Islet of Langerhans (tissue), 1 donor: ENCODE measurements around the gene NUP43.
"Not testable (repeated sequence)": the region's sequence is repeated elsewhere in the genome, so short reads cannot be mapped to it uniquely, and the experiment has no call there.

ENCODE experiments used
- FAIRE-seq: peaks from one replicate; lab custom pipeline; 2011; peaks lifted over from hg19 to GRCh38; lab: Jason Lieb, UNC

NUP43 gene

DNA sequence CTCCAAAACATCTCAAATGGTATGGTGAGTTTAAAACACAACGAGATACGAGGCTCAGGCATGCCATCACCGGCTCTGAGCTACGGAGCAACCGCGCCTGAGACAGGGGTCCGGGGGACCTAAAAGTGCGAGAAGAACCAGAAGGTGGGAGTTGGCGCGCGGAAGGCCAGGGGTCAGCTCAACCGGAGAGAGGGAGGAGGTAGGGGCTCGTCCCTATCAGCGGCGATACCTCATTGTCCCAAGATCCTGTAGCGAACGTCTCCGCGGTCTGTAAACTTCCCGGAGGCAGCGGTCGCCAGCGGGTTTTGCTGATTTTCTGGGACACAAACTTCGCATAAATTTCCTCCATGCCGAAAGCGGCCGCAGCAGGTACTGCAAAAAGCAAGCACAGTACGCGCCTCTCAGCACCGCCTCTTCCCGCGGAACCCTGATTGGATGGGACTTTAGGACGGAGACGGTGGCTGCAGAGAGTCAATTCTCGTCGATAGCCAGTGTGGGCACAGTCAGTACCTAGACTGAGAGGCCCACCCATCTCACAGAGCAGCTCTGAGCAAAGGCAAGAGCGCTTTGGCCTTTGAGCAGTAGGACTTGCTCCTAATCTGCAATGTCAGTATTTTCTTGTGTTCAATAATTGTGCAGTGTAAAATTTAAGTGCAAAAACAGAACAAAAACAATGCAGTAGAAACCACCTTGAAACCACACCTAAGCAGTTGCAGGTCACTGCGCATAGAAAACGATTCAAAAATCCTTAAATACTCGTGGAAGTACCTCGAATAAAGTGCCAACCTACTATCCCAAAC is at the start of gene NUP43:
Gene NUP43, minus strand, starts transcription at position 383 of the 800 bp plus-strand sequence. Its CDS starts 34 bp downstream, at position 349.
- FAIRE-seq = no peak

DNA sequence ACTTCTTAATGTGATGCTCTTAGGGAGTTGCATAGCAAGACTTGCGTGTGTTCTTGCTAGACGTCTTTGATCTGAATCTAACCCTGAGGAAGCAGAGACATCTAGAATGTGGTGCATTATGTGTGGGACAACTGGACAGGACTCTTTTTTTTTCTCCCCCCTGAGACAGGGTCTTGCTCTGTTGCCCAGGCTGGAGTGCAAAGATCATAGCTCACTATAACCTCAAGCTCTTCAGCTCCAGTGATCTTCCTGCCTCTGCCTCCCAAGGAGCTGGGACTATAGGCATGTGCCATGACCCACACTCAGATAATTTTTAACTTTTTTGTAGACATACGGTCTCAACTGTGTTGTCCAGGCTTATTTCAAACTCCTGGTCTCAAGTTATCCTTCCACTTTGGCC is 37.2 kb upstream of the NUP43 start:
- FAIRE-seq = no peak

DNA sequence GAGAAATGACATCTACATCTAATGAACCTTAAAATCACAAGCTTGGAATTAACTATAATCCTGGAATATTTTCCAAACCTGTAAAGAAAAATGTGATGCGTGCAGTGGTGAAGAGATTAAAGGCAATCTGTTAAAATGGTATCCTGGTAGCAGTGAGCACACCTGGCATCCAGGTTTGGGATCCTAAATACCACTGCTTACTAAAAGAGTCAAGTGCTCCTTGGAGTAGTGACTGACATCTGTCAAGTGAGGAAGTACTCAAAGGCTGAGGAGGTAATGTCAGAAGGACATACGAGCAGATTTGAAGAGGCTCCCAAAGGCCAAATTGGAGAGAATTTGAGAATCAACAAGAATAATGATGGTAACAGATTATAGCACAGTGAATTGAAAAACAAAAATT is 36.0 kb upstream of the NUP43 start:
- no peak for FAIRE-seq

GRCh38 chr6:149781715-149782114 is 35.4 kb upstream of the NUP43 start:
- FAIRE-seq = no peak

- no peak for FAIRE-seq
Observed at GRCh38 chr6:149779644-149779963, 33.3 kb upstream of the NUP43 start.

- no peak for FAIRE-seq
Observed at GRCh38 chr6:149777624-149778023, 31.3 kb upstream of the NUP43 start.

DNA sequence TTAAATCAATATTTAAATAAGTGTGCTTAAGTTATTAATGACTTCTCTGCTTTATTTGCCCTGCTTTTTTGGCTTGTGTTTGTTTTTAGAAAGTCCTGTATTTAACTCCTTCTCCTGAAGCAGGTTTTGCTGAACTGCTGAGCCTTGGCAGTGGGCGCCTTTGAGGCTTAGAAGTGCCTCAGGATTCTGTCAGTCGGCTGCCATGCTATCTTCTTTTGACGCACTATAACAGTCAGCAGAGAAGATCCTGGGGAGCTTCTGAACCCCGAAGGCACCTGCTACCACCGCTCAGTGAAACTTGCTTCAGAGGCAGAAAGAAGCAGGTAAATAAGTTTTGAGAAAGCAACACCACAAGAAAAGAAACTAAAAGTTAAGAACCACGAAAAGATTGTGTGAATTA is 25.6 kb upstream of the NUP43 start:
- no peak for FAIRE-seq

- no peak for FAIRE-seq
Observed at GRCh38 chr6:149771185-149771584, 24.9 kb upstream of the NUP43 start.

DNA sequence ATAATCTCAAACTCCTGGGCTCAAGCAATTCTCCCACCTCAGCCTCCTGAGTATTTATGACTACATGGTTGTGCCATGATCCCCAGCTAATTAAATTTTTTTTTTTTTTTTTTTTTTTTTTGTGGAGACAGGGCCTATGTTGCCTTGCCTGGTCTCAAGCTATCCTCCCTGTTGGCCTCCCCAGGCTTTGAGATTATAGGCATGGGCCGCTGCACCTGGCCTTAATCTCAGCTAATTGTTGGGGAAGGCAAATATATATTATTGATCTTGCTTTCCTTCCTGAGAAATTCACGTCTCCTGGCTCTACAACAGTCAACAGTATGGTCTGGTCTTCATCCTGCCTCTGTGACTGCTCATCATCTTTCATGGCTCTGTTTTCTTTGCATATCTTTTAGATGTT is 23.3 kb upstream of the NUP43 start:
- no peak for FAIRE-seq

DNA sequence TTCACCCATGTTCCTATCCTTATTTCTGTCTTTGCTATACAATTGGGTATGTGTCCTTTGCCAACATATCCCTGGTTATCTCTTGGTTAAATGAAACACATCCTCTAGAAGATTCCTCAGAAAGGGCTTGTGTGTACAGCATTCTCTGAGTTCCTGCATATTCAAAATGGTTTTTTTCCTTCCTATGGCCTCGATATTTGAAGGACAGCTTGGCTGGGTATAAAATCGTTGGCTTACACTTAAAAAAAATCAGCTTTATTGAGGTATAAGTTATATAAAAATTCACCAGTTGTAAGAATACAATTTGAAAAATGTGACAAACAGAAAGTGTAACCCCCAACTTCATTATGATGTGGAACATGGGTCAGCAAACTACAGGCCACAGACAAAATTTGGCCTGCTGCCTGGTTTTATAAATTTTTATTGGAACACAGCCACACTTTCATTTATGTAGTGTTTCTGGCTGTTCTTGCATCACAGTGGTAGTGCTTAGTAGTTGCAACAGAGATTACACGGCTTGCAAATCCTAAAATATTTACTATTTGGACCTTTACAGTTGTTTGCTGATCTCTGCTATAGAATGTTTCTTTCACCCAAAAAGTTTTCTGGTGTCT is 19.9 kb upstream of the NUP43 start:
- no peak for FAIRE-seq

- no peak for FAIRE-seq
Observed at GRCh38 chr6:149763866-149764265, 17.5 kb upstream of the NUP43 start.

DNA sequence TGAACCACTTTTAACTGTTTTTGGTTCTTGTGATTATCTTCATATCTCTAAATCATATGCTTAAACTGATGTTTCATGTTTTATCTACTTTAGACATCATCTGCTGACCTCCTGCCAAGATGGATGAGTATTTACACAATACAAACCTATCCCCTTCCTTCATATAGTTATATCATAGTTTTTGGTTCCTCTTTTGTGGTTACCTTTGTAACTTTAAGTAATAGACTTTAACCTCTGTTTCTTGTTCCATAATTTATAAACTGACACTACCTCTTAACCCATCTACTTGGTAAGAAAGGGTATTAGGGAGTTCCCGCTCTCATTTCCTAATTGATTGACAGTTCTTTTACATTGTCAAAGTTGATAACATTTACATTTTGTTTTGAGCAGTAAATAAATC is 15.1 kb upstream of the NUP43 start:
- FAIRE-seq = no peak

- no peak for FAIRE-seq
Observed at GRCh38 chr6:149756261-149756636, 9.9 kb upstream of the NUP43 start.

- FAIRE-seq = no peak
Observed at GRCh38 chr6:149755300-149756260, 9.3 kb upstream of the NUP43 start.

- no peak for FAIRE-seq
Observed at GRCh38 chr6:149754548-149754947, 8.2 kb upstream of the NUP43 start.

DNA sequence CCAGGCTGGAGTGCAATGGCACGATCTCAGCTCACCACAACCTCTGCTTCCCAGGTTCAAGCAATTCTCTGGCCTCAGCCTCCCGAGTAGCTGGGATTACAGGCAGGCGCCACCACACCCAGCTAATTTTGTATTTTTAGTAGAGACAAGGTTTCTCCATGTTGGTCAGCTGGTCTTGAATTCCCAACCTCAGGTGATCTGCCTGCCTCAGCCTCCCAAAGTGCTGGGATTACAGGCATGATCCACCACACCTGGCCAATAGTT is 7.0 kb upstream of the NUP43 start:
- not testable (repeated sequence) for FAIRE-seq

DNA sequence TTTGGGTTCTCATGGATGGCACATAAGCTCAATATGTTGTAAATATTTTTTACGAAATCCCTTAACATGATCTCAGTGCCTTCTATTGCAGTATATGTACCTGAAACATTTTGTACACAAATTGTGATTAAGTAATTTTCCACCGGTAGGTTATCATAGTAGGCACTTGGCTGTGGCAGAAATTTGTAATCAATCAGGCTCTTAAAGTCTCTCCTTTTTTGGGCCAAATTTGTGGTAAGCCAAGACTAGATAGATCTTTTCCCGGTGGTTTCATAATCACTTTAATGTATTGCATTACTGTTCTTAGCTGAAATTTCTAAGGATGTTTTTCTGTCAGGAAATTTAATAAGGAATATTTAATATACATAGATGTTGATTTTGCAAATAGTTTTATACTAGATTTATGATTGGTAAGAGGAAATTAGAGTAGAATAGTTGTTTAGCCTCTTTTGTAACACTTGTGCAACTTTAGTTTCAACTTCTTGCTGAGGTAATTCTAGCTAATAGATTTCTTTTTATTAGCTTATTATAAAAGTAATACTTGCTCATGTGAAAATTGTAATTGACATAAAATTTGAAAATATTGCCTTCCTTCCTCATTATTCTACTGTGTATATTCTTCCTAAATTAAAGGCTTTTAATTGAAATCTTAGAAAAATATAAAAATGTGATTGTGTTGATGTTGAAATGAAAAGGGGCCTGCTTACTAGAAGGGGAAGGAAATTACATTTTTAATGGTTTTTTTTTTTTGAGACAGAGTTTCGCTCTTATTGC is 6.5 kb upstream of the NUP43 start:
- no peak for FAIRE-seq

GRCh38 chr6:149751920-149752319 is 5.6 kb upstream of the NUP43 start:
- not testable (repeated sequence) for FAIRE-seq

DNA sequence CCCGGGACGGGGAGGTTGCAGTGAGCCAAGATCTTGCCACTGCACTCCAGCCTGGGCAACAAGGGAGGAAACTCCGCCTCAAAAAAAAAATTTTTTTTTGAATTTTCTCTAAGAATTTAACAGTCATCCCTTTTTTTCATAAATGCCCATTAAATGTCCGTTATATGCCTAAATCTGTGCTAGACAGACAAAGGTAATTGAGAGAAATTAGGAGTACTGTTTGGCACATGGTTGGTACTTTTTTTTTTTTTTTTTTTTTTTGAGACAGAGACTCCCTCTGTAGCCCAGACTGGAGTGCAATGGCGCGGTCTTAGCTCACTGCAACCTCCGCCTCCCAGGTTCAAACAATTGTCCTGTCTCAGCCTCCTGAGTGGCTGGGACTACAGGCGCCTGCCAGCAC is 4.9 kb upstream of the NUP43 start:
- FAIRE-seq = no peak

DNA sequence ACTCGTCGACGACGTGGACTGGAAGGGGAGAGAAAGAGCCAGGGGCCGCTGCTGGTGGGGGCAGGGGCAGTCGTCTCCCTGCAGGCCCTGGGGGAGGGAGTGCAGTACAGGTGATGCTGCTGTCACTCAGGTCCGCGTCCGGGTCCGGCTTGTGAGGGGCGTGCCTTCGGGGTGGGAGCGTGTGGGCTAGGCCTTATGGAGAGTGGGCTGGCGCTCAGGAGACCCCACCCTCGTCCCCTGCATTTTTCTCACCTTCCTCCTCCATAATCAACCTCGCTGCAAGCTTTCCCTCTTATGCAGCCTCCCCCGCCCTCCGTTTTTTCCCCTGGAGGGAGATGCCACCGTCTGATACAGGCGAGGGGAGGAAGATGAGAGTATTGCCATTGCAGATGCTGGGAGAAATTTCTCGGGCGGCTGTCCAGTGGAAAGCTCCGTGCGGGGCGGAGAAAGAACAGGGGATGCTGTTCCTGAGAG is 3.8 kb upstream of the NUP43 start:
- no peak for FAIRE-seq

GRCh38 chr6:149749594-149750135 is 3.3 kb upstream of the NUP43 start, which contains the start of gene PCMT1:
TSS of gene PCMT1 (plus strand) at chr6:149749741. CDS start at chr6:149749902, 161 bp downstream.
- FAIRE-seq = no peak

GRCh38 chr6:149749082-149749593 is 2.8 kb upstream of the NUP43 start:
- not testable (repeated sequence) for FAIRE-seq
